HT1080 (cell line): ENCODE measurements around the gene CAMTA1. TPM values are rescaled to one million over a fixed set of nuclear protein-coding genes. Genes with fewer than 3 reads are reported as not detected.

Experiments
- DNase-seq: peaks from one replicate; pipeline ENCODE4 v3.0.0-alpha.2; 2015; ENCODE audit warnings: low read depth
- total RNA-seq: library from RNA; depleted of rRNA; stranded (reverse); fragments of >200 nt; shearing (Covaris generic); gene quantifications from 2 replicates; pipeline ENCODE4 v1.2.3, GENCODE V29; 2014

The CAMTA1 gene
- total RNA-seq, 1 experiment from 2014 or later, result 59.2 TPM

DNA sequence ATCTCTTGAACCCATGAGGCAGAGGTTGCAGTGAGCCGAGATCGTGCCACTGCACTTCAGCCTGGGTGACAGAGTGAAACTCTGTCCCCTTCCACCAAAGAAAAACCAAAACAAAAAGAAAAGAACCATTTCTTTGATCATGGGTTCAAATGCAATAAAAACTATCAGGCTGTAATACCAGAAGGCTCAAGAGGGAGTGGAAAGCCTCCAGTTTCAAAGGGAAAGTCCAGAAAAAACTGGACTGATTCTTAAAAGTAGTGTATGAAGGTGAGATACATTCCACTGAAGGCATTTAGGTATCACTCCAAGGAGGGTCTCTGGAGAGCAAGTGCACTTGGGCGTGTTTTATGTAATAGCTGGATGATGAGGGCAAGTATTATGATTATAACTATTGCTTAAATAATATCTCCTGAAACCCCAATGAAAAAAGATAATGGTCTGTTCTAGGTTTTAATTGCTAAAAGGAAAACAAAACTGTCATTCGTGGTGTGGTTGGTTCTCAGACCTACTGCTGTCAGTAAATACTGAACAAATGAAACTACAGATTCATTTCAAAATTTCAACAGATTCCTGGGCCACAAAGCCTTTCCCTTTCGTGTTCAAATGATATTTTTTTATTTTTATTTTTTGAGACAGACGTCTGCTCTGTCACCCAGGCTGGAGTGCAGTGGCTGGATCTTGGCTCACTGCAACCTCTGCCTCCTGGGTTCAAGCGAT lies 6.0 kb upstream of the CAMTA1 start:
- DNase-seq, result no peak

DNA sequence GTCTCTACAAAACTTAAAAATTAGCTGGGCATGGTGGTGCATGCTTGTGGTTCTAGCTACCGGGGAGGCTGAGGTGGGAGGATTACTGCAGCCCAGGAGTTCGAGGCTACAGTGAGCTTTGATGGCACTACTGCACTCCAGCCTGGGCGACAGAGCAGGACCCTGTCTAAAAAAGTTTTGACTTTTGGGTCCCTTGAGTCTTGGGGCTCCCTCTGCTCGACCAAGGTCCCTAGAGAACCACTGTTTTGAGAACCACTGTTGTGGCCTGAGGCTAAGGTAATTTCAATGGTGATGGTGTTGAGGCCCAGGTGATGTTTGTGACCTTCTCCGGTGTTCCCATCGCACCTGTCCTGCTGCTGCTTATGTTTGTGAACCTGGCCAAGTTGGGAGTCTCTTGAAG lies 3.1 kb upstream of the CAMTA1 start:
- no peak for DNase-seq

GRCh38 chr1:6783221-6783620 lies 2.0 kb upstream of the CAMTA1 start:
- no peak for DNase-seq

GRCh38 chr1:6783936-6784559 lies 1.2 kb upstream of the CAMTA1 start:
- DNase-seq, result no peak

DNA sequence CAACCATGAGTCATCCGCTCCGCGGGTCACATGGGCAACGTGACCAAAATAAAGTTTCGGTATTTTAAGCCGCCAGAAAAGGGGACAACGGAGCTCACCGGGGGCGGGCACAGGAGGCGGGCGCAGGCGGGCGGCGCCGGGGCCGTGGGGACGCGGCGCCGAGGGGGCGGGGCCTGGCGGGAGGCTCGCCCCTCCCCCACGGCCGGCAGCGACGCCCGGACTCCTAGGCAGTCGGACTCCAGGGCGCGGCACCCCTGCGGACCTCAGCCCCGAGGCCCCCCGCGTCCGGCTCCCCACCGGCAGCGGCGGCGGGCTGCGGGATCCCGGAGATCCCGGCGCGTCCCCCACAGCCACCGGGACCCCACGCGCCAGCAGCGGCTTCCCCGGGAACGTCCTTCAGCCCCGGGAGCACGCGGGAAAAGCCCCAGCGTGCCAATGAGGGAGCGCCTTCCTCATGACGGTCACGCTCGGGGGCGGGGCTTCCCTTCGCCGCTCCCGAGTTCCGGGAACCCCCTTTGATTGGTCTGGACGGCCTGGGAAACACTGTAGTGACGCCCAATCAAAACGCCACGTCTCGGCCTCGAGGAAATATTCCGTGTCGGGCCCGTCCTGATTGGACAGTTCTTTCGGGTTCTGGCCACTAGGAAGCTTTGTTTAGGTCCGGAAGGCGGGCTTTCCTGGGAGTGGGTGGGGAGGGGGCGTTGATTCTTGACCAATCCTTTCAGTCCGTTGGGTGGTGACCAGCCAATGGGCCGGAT lies 515 bp upstream of the CAMTA1 start:
- peak; percentile 100 for DNase-seq

DNA sequence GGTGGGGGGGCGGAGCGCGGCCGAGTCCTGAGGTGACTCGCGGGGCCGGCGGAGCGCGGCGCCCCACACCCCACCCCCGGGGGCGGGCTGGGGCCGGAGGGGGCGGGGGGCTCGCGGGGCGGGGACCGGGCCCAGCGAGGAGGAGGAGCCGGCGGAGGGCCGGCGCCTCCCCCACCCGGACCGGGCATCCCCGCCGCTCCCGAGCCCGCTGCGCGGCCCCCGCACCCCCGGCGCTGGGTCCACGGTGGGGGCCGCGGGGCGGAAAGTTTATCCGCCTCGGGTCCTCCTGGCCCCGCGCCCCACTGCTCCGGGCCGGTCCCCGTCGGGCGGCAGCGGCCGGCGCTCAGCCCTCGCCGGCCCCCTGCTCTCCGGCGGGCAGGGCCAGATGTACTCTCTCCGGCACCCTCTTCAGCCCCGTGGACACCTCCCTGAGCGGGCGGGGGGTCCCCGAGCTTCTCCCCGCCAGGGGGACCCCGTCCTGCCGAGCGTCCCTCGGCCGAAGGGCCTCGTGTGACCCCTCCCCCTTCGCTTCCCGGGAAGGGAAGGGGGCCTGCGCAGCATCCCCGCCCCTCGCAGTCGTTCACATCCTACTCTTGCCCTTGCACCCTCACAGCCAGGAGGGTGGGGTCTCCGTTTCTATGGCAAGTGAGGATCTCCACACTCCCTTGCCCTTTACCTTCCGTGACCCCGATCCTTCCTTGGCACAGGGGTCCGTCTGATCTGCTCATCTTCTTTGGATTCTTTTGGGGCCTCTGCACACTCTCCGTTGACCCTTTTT lies 663 bp downstream of the CAMTA1 start:
- DNase-seq, result no peak

DNA sequence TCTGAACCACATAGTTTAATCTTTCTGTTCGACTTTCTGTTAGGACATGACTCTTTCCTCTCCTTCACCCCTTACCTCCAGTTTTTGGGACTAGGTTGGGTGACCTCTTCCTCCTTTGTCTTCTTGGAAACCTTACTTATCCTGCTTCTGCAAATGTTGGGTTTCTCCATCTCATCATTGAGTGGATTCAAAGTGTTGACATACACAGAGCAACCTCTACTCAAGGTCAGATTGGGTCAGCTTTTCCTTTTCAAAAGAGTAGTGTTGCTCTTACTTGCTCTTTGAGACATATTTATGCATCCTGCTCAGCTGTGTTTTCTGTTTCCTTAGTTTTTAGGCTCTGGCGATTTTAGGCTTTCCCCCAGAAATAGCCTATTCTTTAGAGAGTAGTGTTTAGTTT lies 3.7 kb downstream of the CAMTA1 start:
- DNase-seq, result no peak

DNA sequence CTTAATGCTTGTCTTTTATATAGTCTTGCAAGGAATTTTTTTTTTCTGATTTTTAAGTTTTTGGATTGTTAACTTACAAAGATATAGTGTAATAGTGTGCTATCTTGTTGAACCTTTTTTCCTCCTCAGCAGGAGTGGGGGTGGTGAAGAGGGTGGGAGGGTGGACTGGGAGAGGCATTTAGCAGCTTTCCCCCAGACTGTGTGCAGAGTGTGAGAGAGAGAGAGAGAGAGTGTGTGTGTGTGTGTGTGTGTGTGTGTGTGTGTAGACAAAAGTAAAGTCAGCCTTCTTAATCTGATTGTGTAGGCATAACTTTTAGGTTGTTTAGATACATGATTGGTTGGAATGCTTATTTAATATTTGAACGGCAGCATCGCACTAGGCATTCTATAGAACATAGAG lies 4.9 kb downstream of the CAMTA1 start:
- no peak for DNase-seq

GRCh38 chr1:6794164-6794563 lies 8.9 kb downstream of the CAMTA1 start:
- no peak for DNase-seq

DNA sequence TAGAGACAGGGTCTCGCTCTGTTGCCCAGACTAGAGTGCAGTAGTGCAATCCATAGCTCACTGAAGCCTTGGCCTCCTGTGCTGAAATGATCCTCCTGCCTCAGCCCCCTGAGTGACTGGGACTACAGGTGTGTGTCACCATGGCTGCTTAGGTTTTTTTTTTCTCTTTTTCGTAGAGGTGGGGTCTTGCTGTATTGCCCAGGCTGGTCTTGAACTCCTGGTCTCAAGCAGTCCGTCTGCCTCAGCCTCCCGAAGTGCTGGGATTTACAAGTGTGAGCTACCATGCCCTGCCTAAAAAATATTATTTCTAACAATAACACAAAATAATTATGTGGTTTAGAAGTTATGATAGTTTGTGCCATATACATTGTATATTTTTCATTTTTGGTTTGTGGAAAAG lies 9.9 kb downstream of the CAMTA1 start:
- DNase-seq, result no peak

DNA sequence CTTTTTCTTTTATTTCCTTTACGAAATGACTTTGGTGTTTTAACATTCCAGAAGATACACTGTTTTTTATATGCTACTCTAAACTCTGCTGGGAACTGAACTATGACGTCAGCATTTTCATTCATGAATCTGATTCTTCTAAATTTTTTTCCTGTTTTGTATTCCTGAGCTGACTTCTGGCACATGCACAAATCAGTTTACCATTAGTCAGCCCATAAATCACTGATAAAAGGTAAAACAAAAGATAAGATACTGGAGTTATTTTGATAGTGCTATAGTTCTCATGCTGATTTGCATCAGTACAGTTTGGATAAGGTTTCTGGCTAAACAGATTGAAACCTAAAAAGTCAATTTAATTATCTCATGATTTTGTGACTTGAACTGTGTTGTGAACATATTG lies 10.4 kb downstream of the CAMTA1 start:
- DNase-seq, result no peak

- no peak for DNase-seq
Observed at GRCh38 chr1:6796095-6796494, 10.8 kb downstream of the CAMTA1 start.

DNA sequence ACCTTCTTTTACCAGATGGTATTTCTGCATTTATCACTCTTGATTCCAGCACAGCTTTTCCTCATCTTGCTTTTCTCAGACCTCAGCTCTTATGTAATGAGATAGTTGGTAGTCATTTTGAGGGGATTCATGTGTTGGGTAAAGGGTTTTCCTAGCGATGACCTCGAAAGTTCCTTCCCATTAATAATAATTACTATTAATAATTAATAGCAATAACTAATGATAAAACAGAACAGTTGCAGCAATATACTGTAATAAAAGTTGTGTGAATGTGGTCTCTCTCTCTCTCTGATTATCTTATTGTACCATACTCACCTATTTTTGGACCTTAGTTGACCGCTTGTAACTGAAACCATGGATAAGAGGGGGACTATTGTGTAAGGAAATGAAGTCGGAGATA lies 14.2 kb downstream of the CAMTA1 start:
- no peak for DNase-seq

GRCh38 chr1:6800745-6801144 lies 15.5 kb downstream of the CAMTA1 start:
- no peak for DNase-seq

DNA sequence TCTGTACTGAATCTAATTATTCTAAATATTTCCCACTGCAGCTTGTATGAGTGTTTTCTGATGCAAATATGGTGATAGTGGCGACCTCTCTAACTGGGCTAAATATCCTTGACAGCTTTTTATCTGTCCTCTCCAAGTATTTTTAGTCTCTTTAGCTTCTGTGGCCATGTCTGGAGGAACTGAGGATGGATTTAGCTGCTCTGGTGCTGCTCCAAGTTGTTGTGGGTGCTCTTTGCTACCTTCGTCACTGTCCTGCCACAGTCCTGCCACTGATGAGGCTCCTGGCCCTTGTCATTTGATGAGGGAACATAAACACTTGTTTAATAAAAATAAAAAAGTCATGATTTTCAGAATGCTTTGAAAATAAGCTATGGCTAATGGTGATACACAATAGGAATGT lies 15.9 kb downstream of the CAMTA1 start:
- no peak for DNase-seq

DNA sequence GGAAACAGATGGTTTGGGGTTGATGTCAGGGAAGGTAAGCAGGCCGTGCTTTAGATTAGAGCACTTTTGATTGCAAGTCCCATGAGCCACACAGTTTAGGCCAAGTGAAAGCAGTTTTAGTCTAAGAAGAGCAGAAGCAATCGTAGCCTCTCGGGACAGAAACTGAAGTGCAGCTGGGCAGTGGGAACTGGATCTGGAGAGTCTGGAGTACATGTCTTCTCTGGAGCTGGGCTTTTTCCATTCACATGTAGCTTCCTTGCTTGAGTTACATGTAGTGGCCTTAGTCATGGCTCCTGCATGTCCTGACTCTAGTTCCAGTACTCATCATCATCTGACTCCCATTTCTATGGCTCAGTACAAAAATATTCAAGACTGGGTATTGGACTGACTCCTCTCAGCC lies 16.7 kb downstream of the CAMTA1 start:
- DNase-seq, result peak; percentile 31

DNA sequence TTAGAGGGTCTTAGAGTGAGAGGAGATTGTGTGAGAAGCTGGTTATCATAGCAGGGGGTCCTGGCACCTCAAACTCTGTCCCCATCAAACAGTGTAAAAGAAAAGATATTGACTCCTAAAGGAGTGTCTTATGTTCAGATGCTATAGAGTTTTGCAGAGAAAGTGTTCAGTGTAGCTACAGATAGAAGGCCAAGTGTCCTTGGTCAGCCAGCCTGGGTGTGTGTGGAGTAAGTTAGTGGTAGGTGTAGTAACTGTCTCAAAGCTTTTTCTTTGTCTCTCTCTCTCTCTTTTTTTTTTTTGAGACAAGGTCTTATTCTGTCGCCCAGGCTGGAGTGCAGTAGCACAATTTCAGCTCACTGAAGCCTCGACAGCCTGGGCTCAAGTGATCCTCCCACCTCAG lies 17.2 kb downstream of the CAMTA1 start:
- DNase-seq, result no peak

DNA sequence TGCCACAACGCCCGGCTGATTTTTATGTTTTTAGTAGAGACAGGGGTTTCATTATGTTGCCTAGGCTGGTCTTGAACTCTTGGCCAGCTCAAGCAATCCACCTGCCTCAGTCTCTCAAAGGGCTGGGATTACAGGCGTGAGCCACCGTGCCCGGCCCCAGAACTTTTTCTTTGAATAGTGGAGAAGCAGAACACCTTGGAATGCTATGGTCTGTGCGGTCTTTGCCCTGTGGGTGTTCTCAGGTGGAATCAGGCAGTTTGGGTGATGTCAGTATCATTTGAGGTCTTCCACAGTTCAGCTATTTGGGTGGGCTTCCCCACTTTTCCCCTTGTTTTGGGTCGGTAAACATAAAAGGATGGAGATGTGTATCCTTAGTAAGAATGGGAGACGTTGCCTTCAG lies 17.6 kb downstream of the CAMTA1 start:
- no peak for DNase-seq

GRCh38 chr1:6803357-6803756 lies 18.1 kb downstream of the CAMTA1 start:
- DNase-seq, result no peak

DNA sequence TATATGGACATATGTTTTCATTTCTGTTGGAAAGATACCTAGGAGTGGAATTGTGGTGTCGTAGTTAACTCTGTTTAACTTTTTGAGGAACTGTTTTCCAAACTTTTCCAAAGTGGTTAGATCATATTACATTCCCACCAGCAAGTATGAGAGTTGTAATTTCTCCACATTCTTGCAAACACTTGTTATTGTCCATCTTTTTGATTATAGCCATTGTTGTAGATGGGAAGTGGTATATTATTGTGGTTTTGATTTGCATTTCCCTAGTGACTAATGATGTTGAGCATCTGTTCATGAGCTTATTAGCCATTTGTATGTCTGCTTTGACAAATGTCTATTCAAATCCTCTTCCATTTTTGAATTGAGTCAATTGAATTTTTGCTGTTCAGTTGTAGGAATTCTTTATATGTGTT lies 19.8 kb downstream of the CAMTA1 start:
- DNase-seq, result peak; percentile 52

- DNase-seq, result no peak
Observed at GRCh38 chr1:6807782-6808181, 22.5 kb downstream of the CAMTA1 start.

- DNase-seq, result no peak
Observed at GRCh38 chr1:6809461-6809860, 24.2 kb downstream of the CAMTA1 start.
